Vagina (tissue), 2 donors: Measurements from ENCODE around the gene AGBL5. TPM values are rescaled to one million over a fixed set of nuclear protein-coding genes. Genes with fewer than 3 reads are reported as not detected.

Experiments
- DNase-seq, 2 donors: peaks; one replicate each; pipeline ENCODE4 v3.0.0-alpha.2; 2017; ENCODE audit errors: extremely low spot score in 2 of 2
- H3K27ac ChIP-seq: fragments of 200-600 bp; sonication (generic); one replicate; pipeline ENCODE4 v1.5.1; 2019
- H3K27me3 ChIP-seq: fragments of 200-600 bp; sonication (generic); one replicate; pipeline ENCODE4 v1.5.1; 2019
- H3K36me3 ChIP-seq, 2 donors: fragments of 200-600 bp; sonication (generic); one replicate each; pipeline ENCODE4 v1.5.1; 2017 to 2019
- H3K4me1 ChIP-seq: fragments of 200-600 bp; sonication (generic); one replicate; pipeline ENCODE4 v1.5.1; 2019
- H3K4me3 ChIP-seq, 2 donors: fragments of 200-600 bp; sonication (generic); 1 replicate in 1 of 2; 2 replicates in 1 of 2; pipeline ENCODE4 v1.5.1; 2016 to 2019
- H3K9me3 ChIP-seq: fragments of 200-600 bp; sonication (generic); one replicate; pipeline ENCODE4 v1.5.1; 2019
- CTCF ChIP-seq, 3 experiments: fragments of 450-650 bp in 2 of 3; fragments of 200-600 bp in 1 of 3; sonication (generic) in 1 of 3; IDR thresholded peaks; one replicate each; pipeline ENCODE4 v1.5.1; 2017 to 2019; ENCODE audit warnings: antibody characterized with exemption in 3 of 3, mild to moderate bottlenecking in 2 of 3, moderate library complexity in 2 of 3
- POLR2A ChIP-seq, 2 donors: fragments of 450-650 bp; IDR thresholded peaks; one replicate each; pipeline ENCODE4 v1.6.1; 2017; ENCODE audit warnings: antibody characterized with exemption in 2 of 2, mild to moderate bottlenecking in 2 of 2, moderate library complexity in 2 of 2
- POLR2AphosphoS5 ChIP-seq, 2 donors: sonication (generic); formaldehyde crosslinking; IDR thresholded peaks; one replicate each; pipeline ENCODE4 v1.9.0; 2017; ENCODE audit warnings: antibody characterized with exemption in 2 of 2, mild to moderate bottlenecking in 2 of 2, low read depth in 1 of 2; ENCODE audit not compliant: insufficient read depth in 1 of 2
- intact Hi-C: fragments of 100-400 bp; cut with DNase I; formaldehyde crosslinking; loops from one replicate; pipeline ENCODE4 v1.15.1; 2023
- total RNA-seq: library from RNA; depleted of rRNA; stranded (reverse); fragments of >200 nt; gene quantifications from one replicate; pipeline ENCODE4 v1.2.3, GENCODE V29; 2016

The AGBL5 gene
- total RNA-seq, 1 donor from 2014 or later, result 8.8 TPM

- TF ChIP-seq CTCF (IDR thresholded peaks at IDR 0.05) (no peak), POLR2AphosphoS5 (IDR thresholded peaks at IDR 0.05; ENCODE audit: insufficient read depth in 1 of 2, low read depth in 1 of 2) (no peak), POLR2A (IDR thresholded peaks at IDR 0.05) (no peak)
- Histone ChIP-seq H3K4me3 (no peak overlapping the region), H3K27me3 (no peaks in the 10 kb centered on the region), H3K27ac (no peak overlapping the region), H3K36me3 (peaks cover 0 to 10% of the 10 kb centered on the region in 2 donors), H3K4me1 (peaks cover 17% of the 10 kb centered on the region), H3K9me3 (no peaks in the 10 kb centered on the region)
- intact Hi-C loops, result no loop called here
- no peak for DNase-seq
These were observed 27.7 kb upstream of the AGBL5 start for GRCh38 chr2:27023740-27024139.

- Histone ChIP-seq H3K27ac (no peak overlapping the region), H3K27me3 (no peaks in the 10 kb centered on the region), H3K9me3 (no peaks in the 10 kb centered on the region), H3K4me1 (peaks cover 17% of the 10 kb centered on the region), H3K36me3 (peaks cover 0 to 10% of the 10 kb centered on the region in 2 donors), H3K4me3 (no peak overlapping the region)
- no peak for TF ChIP-seq POLR2A (IDR thresholded peaks at IDR 0.05)
- no peak for TF ChIP-seq CTCF (IDR thresholded peaks at IDR 0.05)
- no peak for TF ChIP-seq POLR2AphosphoS5 (IDR thresholded peaks at IDR 0.05; ENCODE audit: insufficient read depth in 1 of 2, low read depth in 1 of 2)
- intact Hi-C loops, result no loop called here
- no peak for DNase-seq
These were observed 27.3 kb upstream of the AGBL5 start for GRCh38 chr2:27024188-27024587.

- H3K4me1 ChIP-seq, result peaks cover 17% of the 10 kb centered on the region
- peaks cover 0 to 10% of the 10 kb centered on the region in 2 donors for H3K36me3 ChIP-seq
- no peaks in the 10 kb centered on the region for H3K9me3 ChIP-seq
- intact Hi-C loops, result no loop called here
- no peaks in the 10 kb centered on the region for H3K27me3 ChIP-seq
- H3K4me3 ChIP-seq, result no peak overlapping the region
- TF ChIP-seq CTCF (IDR thresholded peaks at IDR 0.05) (no peak), POLR2A (IDR thresholded peaks at IDR 0.05) (no peak), POLR2AphosphoS5 (IDR thresholded peaks at IDR 0.05; ENCODE audit: insufficient read depth in 1 of 2, low read depth in 1 of 2) (no peak)
- DNase-seq, result no peak
- H3K27ac ChIP-seq, result no peak overlapping the region
These were observed 26.7 kb upstream of the AGBL5 start for GRCh38 chr2:27024812-27025211.

GRCh38 chr2:27025281-27025800 lies 26.1 kb upstream of the AGBL5 start:
- no peak for TF ChIP-seq CTCF (IDR thresholded peaks at IDR 0.05)
- no peak for TF ChIP-seq POLR2A (IDR thresholded peaks at IDR 0.05)
- TF ChIP-seq POLR2AphosphoS5 (IDR thresholded peaks at IDR 0.05; ENCODE audit: insufficient read depth in 1 of 2, low read depth in 1 of 2), result no peak
- peaks cover 16% of the 10 kb centered on the region for H3K4me1 ChIP-seq
- peaks cover 0 to 10% of the 10 kb centered on the region in 2 donors for H3K36me3 ChIP-seq
- no peak overlapping the region for H3K27ac ChIP-seq
- H3K27me3 ChIP-seq, result no peaks in the 10 kb centered on the region
- no peak overlapping the region for H3K4me3 ChIP-seq
- DNase-seq, result no peak
- intact Hi-C loops, result no loop called here
- H3K9me3 ChIP-seq, result no peaks in the 10 kb centered on the region
